ENCODE data around the gene DPF3.

The DPF3 gene

GRCh38 chr14:72740966-72741825 lies 152.7 kb downstream of the DPF3 start:
- no peak overlapping the region for H3K4me3 ChIP-seq (ENCODE audit: low read length)
- no peak for DNase-seq (ENCODE audit: low read depth)
- no peak for TF ChIP-seq CTCF (conservative IDR thresholded peaks at IDR 0.05; ENCODE audit: low read depth, low read length)

- TF ChIP-seq CTCF (conservative IDR thresholded peaks at IDR 0.05; ENCODE audit: low read depth, low read length), result no peak
- no peak for DNase-seq (ENCODE audit: low read depth)
- no peak overlapping the region for H3K4me3 ChIP-seq (ENCODE audit: low read length)
These were observed 153.4 kb downstream of the DPF3 start for GRCh38 chr14:72740504-72740961.

- DNase-seq (ENCODE audit: low read depth), result no peak
- TF ChIP-seq CTCF (conservative IDR thresholded peaks at IDR 0.05; ENCODE audit: low read depth, low read length), result no peak
- no peak overlapping the region for H3K4me3 ChIP-seq (ENCODE audit: low read length)
These were observed 154.2 kb downstream of the DPF3 start for GRCh38 chr14:72739446-72740405.

- no peak for DNase-seq (ENCODE audit: low read depth)
- no peak overlapping the region for H3K4me3 ChIP-seq (ENCODE audit: low read length)
- no peak for TF ChIP-seq CTCF (conservative IDR thresholded peaks at IDR 0.05; ENCODE audit: low read depth, low read length)
These were observed 155.7 kb downstream of the DPF3 start for GRCh38 chr14:72738161-72738611.

- no peak for TF ChIP-seq CTCF (conservative IDR thresholded peaks at IDR 0.05; ENCODE audit: low read depth, low read length)
- no peak overlapping the region for H3K4me3 ChIP-seq (ENCODE audit: low read length)
- DNase-seq (ENCODE audit: low read depth), result no peak
These were observed 156.3 kb downstream of the DPF3 start for GRCh38 chr14:72737560-72737943.

- DNase-seq (ENCODE audit: low read depth), result no peak
These were observed 156.9 kb downstream of the DPF3 start for GRCh38 chr14:72736786-72737559.

More at GRCh38 chr14:72736786-72737559, 156.9 kb downstream of the DPF3 start:
- TF ChIP-seq CTCF (conservative IDR thresholded peaks at IDR 0.05; ENCODE audit: low read depth, low read length), result no peak
- no peak overlapping the region for H3K4me3 ChIP-seq (ENCODE audit: low read length)
